ENCODE data around the gene SPEN. TPM values are rescaled to one million over a fixed set of nuclear protein-coding genes. Genes with fewer than 3 reads are reported as not detected.

SPEN gene
- total and polyA plus RNA-seq, 2 of the 13 experiments (the other 11 are each of a cell fraction or from before 2014, with no cell fraction given), result 4.8 to 14.0 TPM

DNA sequence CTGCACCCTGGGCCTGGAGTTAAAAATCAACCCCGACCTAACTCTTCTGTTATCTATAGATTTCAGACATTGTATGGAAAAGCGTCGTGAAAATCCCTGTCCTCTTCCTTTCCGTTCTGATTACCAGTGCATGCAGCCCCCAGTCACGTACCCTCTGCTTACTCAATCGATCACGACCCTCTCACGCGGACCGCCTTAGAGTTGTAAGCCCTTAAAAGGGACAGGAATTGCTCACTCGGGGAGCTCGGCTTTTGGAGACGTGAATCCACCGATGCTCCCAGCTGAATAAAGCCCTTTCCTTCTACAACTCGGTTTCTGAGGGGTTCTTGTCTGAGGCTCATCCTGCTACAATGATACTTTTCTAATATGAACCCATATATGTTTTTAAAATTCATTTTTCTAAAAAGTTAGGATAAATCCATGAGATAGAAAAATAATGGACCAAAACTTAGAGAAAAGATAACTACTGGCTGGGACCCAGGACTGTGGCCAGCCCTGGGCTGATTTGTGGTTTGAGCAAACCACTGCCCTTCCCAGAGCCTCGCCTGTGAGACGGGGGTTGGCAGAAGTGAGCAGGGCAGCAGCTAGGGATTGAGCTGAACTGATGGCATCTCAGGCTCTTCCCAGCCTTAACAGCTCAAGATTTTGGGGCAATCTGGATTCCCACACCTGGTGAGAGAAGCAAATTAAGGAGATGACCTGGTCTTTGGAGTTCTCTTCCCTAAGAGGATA is 45.1 kb upstream of the SPEN start (continued):
- TF ChIP-seq THRA (CRISPR knock-in tag; IDR thresholded peaks at IDR 0.05; ENCODE audit: borderline replicate concordance) (peak; percentile 30; the same call in 1 of the 2 replicates), TFE3 (CRISPR knock-in tag; IDR thresholded peaks at IDR 0.05) (peak; percentile 21; the same call in 1 of the 2 replicates), HDAC2 (CRISPR knock-in tag; IDR thresholded peaks at IDR 0.05) (peak; percentile 65; the same call in 1 of the 2 replicates), ETV5 (CRISPR knock-in tag; IDR thresholded peaks at IDR 0.05; ENCODE audit: borderline replicate concordance) (peak; percentile 87; the same call in 1 of the 2 replicates), PRPF4 (IDR thresholded peaks at IDR 0.05; ENCODE audit: low read depth, low read length, poor library complexity, severe bottlenecking) (no peak), BRCA1 (CRISPR knock-in tag; IDR thresholded peaks at IDR 0.05) (0 out of 2 replicates have a peak, but pooled peaks have one; percentile 19), FOXC1 (CRISPR knock-in tag; IDR thresholded peaks at IDR 0.05; ENCODE audit: borderline replicate concordance) (0 out of 2 replicates have a peak, but pooled peaks have one; percentile 49), ZNF550 (CRISPR knock-in tag; IDR thresholded peaks at IDR 0.05; ENCODE audit: borderline replicate concordance) (no peak), EP300 (IDR thresholded peaks at IDR 0.05; ENCODE audit: low read depth in 2 of 2, low read length in 2 of 2) (peak in 1 of 2 experiments; percentile 63; a peak in 1 of 4 replicates), EP300 (CRISPR knock-in tag; IDR thresholded peaks at IDR 0.05; ENCODE audit: borderline replicate concordance) (no peak), MEIS1 (CRISPR knock-in tag; IDR thresholded peaks at IDR 0.05; ENCODE audit: borderline replicate concordance) (0 out of 2 replicates have a peak, but pooled peaks have one; percentile 59), ZBTB25 (CRISPR knock-in tag; IDR thresholded peaks at IDR 0.05) (no peak), ZNF230 (CRISPR knock-in tag; IDR thresholded peaks at IDR 0.05) (no peak), POLR2AphosphoS5 (IDR thresholded peaks at IDR 0.05; ENCODE audit: low read depth, low read length) (peak; percentile 66; the same call in 1 of the 2 replicates), ZSCAN29 (CRISPR knock-in tag; conservative IDR thresholded peaks at IDR 0.05) (peak; percentile 78; the same call in 1 of the 2 replicates), ZNF430 (CRISPR knock-in tag; IDR thresholded peaks at IDR 0.05) (peak; percentile 88), ZMYM2 (CRISPR knock-in tag; IDR thresholded peaks at IDR 0.05) (0 out of 2 replicates have a peak, but pooled peaks have one; percentile 24), FOXO1 (CRISPR knock-in tag; IDR thresholded peaks at IDR 0.05) (peak; percentile 53; the same call in 1 of the 2 replicates)
- TF ChIP-seq, protein P1, sequence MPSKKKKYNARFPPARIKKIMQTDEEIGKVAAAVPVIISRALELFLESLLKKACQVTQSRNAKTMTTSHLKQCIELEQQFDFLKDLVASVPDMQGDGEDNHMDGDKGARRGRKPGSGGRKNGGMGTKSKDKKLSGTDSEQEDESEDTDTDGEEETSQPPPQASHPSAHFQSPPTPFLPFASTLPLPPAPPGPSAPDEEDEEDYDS (CRISPR knock-in tag; IDR thresholded peaks at IDR 0.05), result peak; percentile 95
- TF ChIP-seq, protein P2, sequence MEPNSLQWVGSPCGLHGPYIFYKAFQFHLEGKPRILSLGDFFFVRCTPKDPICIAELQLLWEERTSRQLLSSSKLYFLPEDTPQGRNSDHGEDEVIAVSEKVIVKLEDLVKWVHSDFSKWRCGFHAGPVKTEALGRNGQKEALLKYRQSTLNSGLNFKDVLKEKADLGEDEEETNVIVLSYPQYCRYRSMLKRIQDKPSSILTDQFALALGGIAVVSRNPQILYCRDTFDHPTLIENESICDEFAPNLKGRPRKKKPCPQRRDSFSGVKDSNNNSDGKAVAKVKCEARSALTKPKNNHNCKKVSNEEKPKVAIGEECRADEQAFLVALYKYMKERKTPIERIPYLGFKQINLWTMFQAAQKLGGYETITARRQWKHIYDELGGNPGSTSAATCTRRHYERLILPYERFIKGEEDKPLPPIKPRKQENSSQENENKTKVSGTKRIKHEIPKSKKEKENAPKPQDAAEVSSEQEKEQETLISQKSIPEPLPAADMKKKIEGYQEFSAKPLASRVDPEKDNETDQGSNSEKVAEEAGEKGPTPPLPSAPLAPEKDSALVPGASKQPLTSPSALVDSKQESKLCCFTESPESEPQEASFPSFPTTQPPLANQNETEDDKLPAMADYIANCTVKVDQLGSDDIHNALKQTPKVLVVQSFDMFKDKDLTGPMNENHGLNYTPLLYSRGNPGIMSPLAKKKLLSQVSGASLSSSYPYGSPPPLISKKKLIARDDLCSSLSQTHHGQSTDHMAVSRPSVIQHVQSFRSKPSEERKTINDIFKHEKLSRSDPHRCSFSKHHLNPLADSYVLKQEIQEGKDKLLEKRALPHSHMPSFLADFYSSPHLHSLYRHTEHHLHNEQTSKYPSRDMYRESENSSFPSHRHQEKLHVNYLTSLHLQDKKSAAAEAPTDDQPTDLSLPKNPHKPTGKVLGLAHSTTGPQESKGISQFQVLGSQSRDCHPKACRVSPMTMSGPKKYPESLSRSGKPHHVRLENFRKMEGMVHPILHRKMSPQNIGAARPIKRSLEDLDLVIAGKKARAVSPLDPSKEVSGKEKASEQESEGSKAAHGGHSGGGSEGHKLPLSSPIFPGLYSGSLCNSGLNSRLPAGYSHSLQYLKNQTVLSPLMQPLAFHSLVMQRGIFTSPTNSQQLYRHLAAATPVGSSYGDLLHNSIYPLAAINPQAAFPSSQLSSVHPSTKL (CRISPR knock-in tag; IDR thresholded peaks at IDR 0.05), result peak; percentile 76
